DOHH2 (cell line): ENCODE measurements around the gene GNAT1.

Experiments used
- H3F3A ChIP-seq: fragments of 200-600 bp; sonication (generic), shearing (Covaris generic); 2 replicates; pipeline ENCODE4 v1.6.0; 2016; ENCODE audit warnings: antibody characterized with exemption, mild to moderate bottlenecking; ENCODE audit not compliant: control insufficient read depth, insufficient read depth
- H3K27ac ChIP-seq: fragments of 200-600 bp; sonication (generic); 2 replicates; pipeline ENCODE4 v1.5.1; 2014; ENCODE audit warnings: low read depth, mild to moderate bottlenecking, low read length, moderate library complexity
- H3K27me3 ChIP-seq: fragments of 200-600 bp; sonication (generic); 2 replicates; pipeline ENCODE4 v1.6.1; 2014; ENCODE audit warnings: mild to moderate bottlenecking, low read length, mixed read lengths; ENCODE audit not compliant: control insufficient read depth
- H3K36me3 ChIP-seq: fragments of 200-600 bp; sonication (generic); 2 replicates; pipeline ENCODE4 v1.6.1; 2014; ENCODE audit warnings: mild to moderate bottlenecking, low read length, moderate library complexity, mixed read lengths; ENCODE audit not compliant: control insufficient read depth
- H3K4me1 ChIP-seq: fragments of 200-600 bp; sonication (generic); 2 replicates; pipeline ENCODE4 v1.6.1; 2014; ENCODE audit warnings: mild to moderate bottlenecking, low read length, mixed read lengths; ENCODE audit not compliant: control insufficient read depth
- H3K4me2 ChIP-seq: fragments of 200-600 bp; sonication (generic); 2 replicates; pipeline ENCODE4 v1.6.0; 2014; ENCODE audit warnings: mild to moderate bottlenecking, low read length, moderate library complexity
- H3K4me3 ChIP-seq: fragments of 200-600 bp; sonication (generic); 2 replicates; pipeline ENCODE4 v1.5.1; 2014; ENCODE audit warnings: mild to moderate bottlenecking, low read length, mixed read lengths
- H3K79me2 ChIP-seq: fragments of 200-600 bp; sonication (generic); 2 replicates; pipeline ENCODE4 v1.6.1; 2014; ENCODE audit warnings: mild to moderate bottlenecking, low read length, mixed read lengths; ENCODE audit not compliant: control insufficient read depth
- H3K9me2 ChIP-seq: fragments of 200-600 bp; sonication (generic); replicated peaks from 2 replicates; pipeline ENCODE4 v1.6.1; 2014; ENCODE audit warnings: mild to moderate bottlenecking, low read length, mixed read lengths; ENCODE audit not compliant: control insufficient read depth
- H3K9me3 ChIP-seq: fragments of 200-600 bp; sonication (generic); 2 replicates; pipeline ENCODE4 v1.6.1; 2014; ENCODE audit warnings: antibody characterized with exemption, low read length, mixed read lengths; ENCODE audit not compliant: control insufficient read depth, insufficient read depth
- H4K20me1 ChIP-seq: fragments of 200-600 bp; sonication (generic); 2 replicates; pipeline ENCODE4 v1.6.0; 2014; ENCODE audit warnings: low read depth, mild to moderate bottlenecking, antibody characterized with exemption, low read length, moderate library complexity; ENCODE audit not compliant: control insufficient read depth, insufficient read depth
- EZH2phosphoT487 ChIP-seq: fragments of 200-600 bp; sonication (generic); IDR thresholded peaks from 2 replicates; pipeline ENCODE4 v1.6.1; 2017; ENCODE audit warnings: borderline replicate concordance, mild to moderate bottlenecking, antibody characterized with exemption, low read length, moderate library complexity, mixed read lengths
- TF ChIP-seq, protein P1 (sequence below): fragments of 200-600 bp; sonication (generic); IDR thresholded peaks from one replicate; pipeline ENCODE4 v1.5.1; 2014; ENCODE audit warnings: antibody characterized with exemption, mild to moderate bottlenecking, low read depth, low read length; ENCODE audit not compliant: poor library complexity, severe bottlenecking

GNAT1 gene

GRCh38 chr3:50190936-50191660 lies at the start of gene GNAT1:
Gene GNAT1, plus strand, starts transcription at chr3:50191610. Its CDS starts 116 bp downstream, at chr3:50191726.
- H3F3A ChIP-seq, result no peaks in the 10 kb centered on the region
- H3K4me3 ChIP-seq, result no peak within 1 kb of the TSS
- H3K36me3 ChIP-seq, result no peaks in the 10 kb centered on the region
- H3K79me2 ChIP-seq, result no peaks in the 10 kb centered on the region
- no peaks in the 10 kb centered on the region for H3K9me3 ChIP-seq
- H3K27me3 ChIP-seq, result peaks cover 12% of the 10 kb centered on the region; the same call in 1 of the 2 replicates
- no peak within 1 kb of the TSS for H3K4me2 ChIP-seq
- H3K9me2 ChIP-seq, result no peaks in the 10 kb centered on the region
- H3K27ac ChIP-seq, result no peak within 1 kb of the TSS
- peaks cover 14% of the 10 kb centered on the region for H3K4me1 ChIP-seq
- H4K20me1 ChIP-seq, result no peaks in the 10 kb centered on the region
- no peak for TF ChIP-seq EZH2phosphoT487
- TF ChIP-seq, protein P1, sequence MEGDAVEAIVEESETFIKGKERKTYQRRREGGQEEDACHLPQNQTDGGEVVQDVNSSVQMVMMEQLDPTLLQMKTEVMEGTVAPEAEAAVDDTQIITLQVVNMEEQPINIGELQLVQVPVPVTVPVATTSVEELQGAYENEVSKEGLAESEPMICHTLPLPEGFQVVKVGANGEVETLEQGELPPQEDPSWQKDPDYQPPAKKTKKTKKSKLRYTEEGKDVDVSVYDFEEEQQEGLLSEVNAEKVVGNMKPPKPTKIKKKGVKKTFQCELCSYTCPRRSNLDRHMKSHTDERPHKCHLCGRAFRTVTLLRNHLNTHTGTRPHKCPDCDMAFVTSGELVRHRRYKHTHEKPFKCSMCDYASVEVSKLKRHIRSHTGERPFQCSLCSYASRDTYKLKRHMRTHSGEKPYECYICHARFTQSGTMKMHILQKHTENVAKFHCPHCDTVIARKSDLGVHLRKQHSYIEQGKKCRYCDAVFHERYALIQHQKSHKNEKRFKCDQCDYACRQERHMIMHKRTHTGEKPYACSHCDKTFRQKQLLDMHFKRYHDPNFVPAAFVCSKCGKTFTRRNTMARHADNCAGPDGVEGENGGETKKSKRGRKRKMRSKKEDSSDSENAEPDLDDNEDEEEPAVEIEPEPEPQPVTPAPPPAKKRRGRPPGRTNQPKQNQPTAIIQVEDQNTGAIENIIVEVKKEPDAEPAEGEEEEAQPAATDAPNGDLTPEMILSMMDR, result no peak

DNA sequence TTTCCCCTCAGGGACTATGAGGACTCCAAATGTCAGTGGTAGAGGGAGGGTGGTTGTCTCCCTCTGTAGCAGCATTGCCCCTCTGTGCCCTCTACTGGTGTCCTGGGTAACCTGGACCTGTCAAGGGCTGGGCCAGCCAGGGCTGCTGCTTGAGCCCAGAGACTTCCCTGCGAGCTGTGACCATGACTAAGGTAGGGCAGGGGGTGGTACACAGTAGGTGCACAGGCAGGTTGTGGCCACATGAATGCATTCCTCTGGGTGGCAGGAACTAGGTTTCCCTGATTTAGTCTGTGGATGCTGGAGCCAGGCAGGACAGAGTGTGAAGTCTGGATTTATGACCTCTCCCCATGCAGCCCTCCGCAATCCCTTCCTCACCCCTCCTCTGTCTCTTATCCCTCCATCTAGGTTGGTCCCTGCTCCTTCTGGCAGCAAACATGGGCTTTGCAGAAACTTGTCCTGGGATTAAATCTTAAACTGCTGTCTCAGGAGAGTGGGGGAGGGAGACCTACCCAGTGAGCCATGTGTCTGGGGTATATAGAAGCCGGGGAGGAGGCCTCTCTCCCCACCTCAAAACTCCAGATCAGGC lies 45.0 kb upstream of the GNAT1 start:
- TF ChIP-seq EZH2phosphoT487, result no peak
- TF ChIP-seq, protein P1, result no peak
- Histone ChIP-seq H3F3A (no peaks in the 10 kb centered on the region), H3K36me3 (no peaks in the 10 kb centered on the region), H3K4me2 (no peak overlapping the region), H3K9me3 (no peaks in the 10 kb centered on the region), H4K20me1 (no peaks in the 10 kb centered on the region), H3K79me2 (no peaks in the 10 kb centered on the region), H3K9me2 (no peaks in the 10 kb centered on the region), H3K4me3 (no peak overlapping the region), H3K27ac (no peak overlapping the region), H3K27me3 (no peaks in the 10 kb centered on the region), H3K4me1 (no peaks in the 10 kb centered on the region)

DNA sequence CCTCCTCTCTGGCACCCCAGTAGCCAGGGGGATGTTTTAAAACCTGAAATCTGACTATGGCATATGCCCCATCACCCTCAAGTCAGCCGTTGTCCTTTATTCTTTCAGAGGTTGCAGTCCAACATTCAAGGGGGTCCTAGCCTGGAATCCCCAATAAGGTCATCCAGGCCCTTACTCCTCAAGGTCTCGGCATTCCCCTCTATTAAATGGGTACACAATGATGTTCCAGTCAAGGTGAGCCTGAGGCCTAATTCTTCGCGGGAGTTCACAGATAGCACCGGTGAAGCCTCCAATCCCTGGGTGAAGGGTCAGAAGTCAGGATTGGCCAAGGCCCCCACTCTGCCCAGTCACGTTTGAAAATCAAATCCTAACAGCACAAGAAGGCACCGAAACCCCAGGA lies 44.4 kb upstream of the GNAT1 start:
- no peaks in the 10 kb centered on the region for H4K20me1 ChIP-seq
- no peak overlapping the region for H3K4me3 ChIP-seq
- TF ChIP-seq EZH2phosphoT487, result no peak
- TF ChIP-seq, protein P1, result no peak
- no peaks in the 10 kb centered on the region for H3K27me3 ChIP-seq
- H3K9me3 ChIP-seq, result no peaks in the 10 kb centered on the region
- no peaks in the 10 kb centered on the region for H3K79me2 ChIP-seq
- H3K4me2 ChIP-seq, result no peak overlapping the region
- no peaks in the 10 kb centered on the region for H3K36me3 ChIP-seq
- H3K27ac ChIP-seq, result no peak overlapping the region
- H3K4me1 ChIP-seq, result no peaks in the 10 kb centered on the region
- no peaks in the 10 kb centered on the region for H3K9me2 ChIP-seq
- no peaks in the 10 kb centered on the region for H3F3A ChIP-seq
